Keratinocyte (primary cell): Measurements from ENCODE around the gene SOX10. TPM values are rescaled to one million over a fixed set of nuclear protein-coding genes. Genes with fewer than 3 reads are reported as not detected.

Experiments
- DNase-seq: peaks from one replicate; pipeline ENCODE4 v3.0.0-alpha.2; 2011; ENCODE audit warnings: low read depth, missing footprints, low spot score
- FAIRE-seq: peaks from 2 replicates; lab custom pipeline; 2011; peaks lifted over from hg19 to GRCh38; lab: Jason Lieb, UNC
- H2AFZ ChIP-seq: 2 replicates; pipeline ENCODE4 v1.6.0; 2012; ENCODE audit warnings: low read length, control low read depth, inconsistent platforms; ENCODE audit not compliant: control insufficient read depth
- H3K27ac ChIP-seq: 2 replicates; pipeline ENCODE4 v1.5.1; 2011; ENCODE audit warnings: low read length; ENCODE audit not compliant: control insufficient read depth, insufficient read depth
- H3K27me3 ChIP-seq: 3 replicates; pipeline ENCODE4 v1.6.0; 2011; ENCODE audit warnings: low read length; ENCODE audit not compliant: control insufficient read depth, insufficient read depth; ENCODE audit errors: extremely low read depth
- H3K36me3 ChIP-seq, 2 experiments: 2 replicates in 1 of 2; 3 replicates in 1 of 2; pipeline ENCODE4 v1.5.1; 2011; ENCODE audit warnings: low read length in 2 of 2, mild to moderate bottlenecking in 1 of 2; ENCODE audit not compliant: control insufficient read depth in 2 of 2, insufficient read depth in 2 of 2; ENCODE audit errors: extremely low read depth in 1 of 2
- H3K4me1 ChIP-seq: 3 replicates; pipeline ENCODE4 v1.5.1; 2011; ENCODE audit warnings: low read length; ENCODE audit not compliant: control insufficient read depth, insufficient read depth; ENCODE audit errors: extremely low read depth
- H3K4me2 ChIP-seq: 3 replicates; pipeline ENCODE4 v1.6.0; 2011; ENCODE audit warnings: low read depth, low read length; ENCODE audit not compliant: control insufficient read depth, insufficient read depth; ENCODE audit errors: extremely low read depth
- H3K4me3 ChIP-seq, 3 experiments: fragments of 200-600 bp in 1 of 3; sonication (generic) in 1 of 3; 2 replicates in 2 of 3; 3 replicates in 1 of 3; pipeline ENCODE4 v1.5.1; 2011 to 2016; ENCODE audit warnings: low read length in 3 of 3, mild to moderate bottlenecking in 3 of 3, control low read depth in 2 of 3, inconsistent platforms in 1 of 3, low read depth in 1 of 3, mixed read lengths in 1 of 3, mixed run types in 1 of 3, moderate library complexity in 1 of 3; ENCODE audit not compliant: control insufficient read depth in 2 of 3, insufficient read depth in 2 of 3; ENCODE audit errors: extremely low read depth in 1 of 3
- H3K79me2 ChIP-seq: 2 replicates; pipeline ENCODE4 v1.6.0; 2012; ENCODE audit warnings: low read length; ENCODE audit not compliant: control insufficient read depth, insufficient read depth
- H3K9ac ChIP-seq: 3 replicates; pipeline ENCODE4 v1.6.0; 2011; ENCODE audit warnings: low read length; ENCODE audit not compliant: control insufficient read depth, insufficient read depth; ENCODE audit errors: extremely low read depth
- H3K9me1 ChIP-seq: 3 replicates; pipeline ENCODE4 v1.6.0; 2011; ENCODE audit warnings: low read length; ENCODE audit not compliant: control insufficient read depth, insufficient read depth; ENCODE audit errors: extremely low read depth
- H3K9me3 ChIP-seq: 2 replicates; pipeline ENCODE4 v1.5.1; 2012; ENCODE audit warnings: low read depth, low read length; ENCODE audit not compliant: control insufficient read depth
- H4K20me1 ChIP-seq: 3 replicates; pipeline ENCODE4 v1.6.0; 2011; ENCODE audit warnings: low read length; ENCODE audit not compliant: control insufficient read depth, insufficient read depth; ENCODE audit errors: extremely low read depth
- CTCF ChIP-seq, 3 experiments: IDR thresholded peaks in 1 of 3; conservative IDR thresholded peaks in 1 of 3; optimal IDR thresholded peaks in 1 of 3; 2 replicates in 2 of 3; 3 replicates in 1 of 3; pipeline versions ENCODE3 to v1.5.1; 2011; ENCODE audit warnings: low read length in 3 of 3, mild to moderate bottlenecking in 3 of 3, moderate library complexity in 2 of 3, control low read depth in 1 of 3, inconsistent platforms in 1 of 3; ENCODE audit not compliant: insufficient read depth in 2 of 3; ENCODE audit errors: extremely low read depth in 1 of 3
- EZH2 ChIP-seq: IDR thresholded peaks from one replicate; pipeline ENCODE4 v1.6.1; 2012; ENCODE audit warnings: inconsistent platforms, mild to moderate bottlenecking, low read length, moderate library complexity
- dilution Hi-C: fragments of 300-500 bp; cut with MboI; formaldehyde crosslinking; loops from one replicate; pipeline ENCODE4 v1.7.0; 2020; ENCODE audit warnings: low sequenced_read_pairs; ENCODE audit not compliant: extremely low pct_ligation_motif_present
- polyA plus RNA-seq, 5 experiments: library from polyadenylated mRNA; depleted of rRNA in 3 of 5; stranded (reverse) in 3 of 5; stranded (forward) in 1 of 5; unstranded in 1 of 5; fragments of >200 nt; gene quantifications; 1 replicate in 1 of 5; 2 replicates in 3 of 5; 3 replicates in 1 of 5; pipeline versions ENCODE4 v1.2.1 to v1.2.3, GENCODE V29; 2011 to 2012; ENCODE audit warnings: missing spikeins in 2 of 5, low read depth in 1 of 5, low replicate concordance in 1 of 5

The SOX10 gene
- polyA plus RNA-seq, 1 donor (not counting 4 experiments of a cell fraction or from before 2014, with no cell fraction given), result not detected

- Histone ChIP-seq H3K4me3 (no peak overlapping the region), H3K4me2 (no peak overlapping the region), H3K27ac (no peak overlapping the region), H3K27me3 (peaks cover 2% of the 10 kb centered on the region), H3K9me1 (no peaks in the 10 kb centered on the region), H3K4me1 (peaks cover 8% of the 10 kb centered on the region), H3K9me3 (no peaks in the 10 kb centered on the region), H3K9ac (no peak overlapping the region), H2AFZ (no peak overlapping the region), H4K20me1 (no peaks in the 10 kb centered on the region), H3K79me2 (no peaks in the 10 kb centered on the region), H3K36me3 (no peaks in the 10 kb centered on the region)
- no peak for FAIRE-seq
- TF ChIP-seq EZH2 (no peak), CTCF (optimal IDR thresholded peaks at IDR 0.05 in 1 of 3, IDR thresholded peaks at IDR 0.05 in 1 of 3, conservative IDR thresholded peaks at IDR 0.05 in 1 of 3; ENCODE audit: extremely low read depth in 1 of 3, insufficient read depth in 2 of 3, low read length in 3 of 3) (no peak)
- no peak for DNase-seq
- dilution Hi-C loops, result no loop called here
Measured at GRCh38 chr22:38021206-38021605, 36.9 kb upstream of the SOX10 start.

GRCh38 chr22:38018938-38019827, 34.8 kb upstream of the SOX10 start:
- H3K9me1 ChIP-seq, result no peaks in the 10 kb centered on the region
- H3K27ac ChIP-seq, result no peak overlapping the region
- no peaks in the 10 kb centered on the region for H3K36me3 ChIP-seq
- no peaks in the 10 kb centered on the region for H4K20me1 ChIP-seq
- H3K4me3 ChIP-seq, result no peak overlapping the region
- no peak overlapping the region for H3K4me2 ChIP-seq
- H3K4me1 ChIP-seq, result peaks cover 9% of the 10 kb centered on the region
- DNase-seq, result no peak
- TF ChIP-seq CTCF (optimal IDR thresholded peaks at IDR 0.05 in 1 of 3, IDR thresholded peaks at IDR 0.05 in 1 of 3, conservative IDR thresholded peaks at IDR 0.05 in 1 of 3; ENCODE audit: extremely low read depth in 1 of 3, insufficient read depth in 2 of 3, low read length in 3 of 3) (no peak), EZH2 (no peak)
- no peaks in the 10 kb centered on the region for H3K9me3 ChIP-seq
- H3K27me3 ChIP-seq, result no peaks in the 10 kb centered on the region
- dilution Hi-C loops, result no loop called here
- no peak overlapping the region for H3K9ac ChIP-seq
- H2AFZ ChIP-seq, result no peak overlapping the region
- H3K79me2 ChIP-seq, result no peaks in the 10 kb centered on the region
- no peak for FAIRE-seq
